Right ventricle myocardium superior (tissue), 1 donor: ENCODE results near the gene KCNAB1. TPM values are rescaled to one million over a fixed set of nuclear protein-coding genes. Genes with fewer than 3 reads are reported as not detected.
A peak's percentile ranks its signal among the peaks of the same experiment; 100 is the strongest.

ENCODE experiments used
- ATAC-seq: fragments of 200-7000 bp; cut with Tn5 transposase; one replicate; pipeline ENCODE4 v1.9.1; 2020; ENCODE audit warnings: mild to moderate bottlenecking; ENCODE audit not compliant: poor library complexity
- DNase-seq: peaks from one replicate; pipeline ENCODE4 v3.0.0-alpha.2; 2020
- intact Hi-C: fragments of 100-400 bp; cut with DNase I; formaldehyde crosslinking; loops from one replicate; pipeline ENCODE4 v1.11.2; 2022
- total RNA-seq: library from RNA; stranded (reverse); fragmentation: NEBNext Ultra II Directional; extraction: Animal tissue kit (Norgen Biotek cat#: 25700); gene quantifications from one replicate; pipeline ENCODE4 v1.2.1, GENCODE V29; 2021
- donor health status: DM: no; HTN: yes; CAD: no; lungs with severe emphysema.

Gene KCNAB1
- total RNA-seq, 1 donor from 2014 or later = 3.0 TPM

DNA sequence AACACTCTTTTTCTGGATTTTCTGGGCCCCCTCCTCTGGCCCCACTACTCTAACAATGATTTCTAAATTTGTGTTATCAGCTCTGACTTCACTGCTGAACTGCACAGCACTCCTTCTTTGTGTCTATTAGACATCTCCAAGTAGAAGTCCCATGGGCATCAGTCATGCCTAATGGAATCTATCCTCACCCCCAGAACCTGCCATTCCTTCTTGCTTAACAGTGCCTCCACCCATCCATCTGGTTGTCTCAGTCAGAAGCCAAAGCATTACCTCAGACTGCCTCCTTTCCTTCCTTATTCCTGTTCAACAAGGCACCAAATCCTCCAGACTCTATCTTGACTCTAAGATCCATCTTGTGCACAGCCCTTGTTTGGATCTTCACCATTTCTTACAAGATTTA lies 398.3 kb downstream of the KCNAB1 start:
- intact Hi-C loops = no loop called here
- ATAC-seq = peak; percentile 80
- no peak for DNase-seq

DNA sequence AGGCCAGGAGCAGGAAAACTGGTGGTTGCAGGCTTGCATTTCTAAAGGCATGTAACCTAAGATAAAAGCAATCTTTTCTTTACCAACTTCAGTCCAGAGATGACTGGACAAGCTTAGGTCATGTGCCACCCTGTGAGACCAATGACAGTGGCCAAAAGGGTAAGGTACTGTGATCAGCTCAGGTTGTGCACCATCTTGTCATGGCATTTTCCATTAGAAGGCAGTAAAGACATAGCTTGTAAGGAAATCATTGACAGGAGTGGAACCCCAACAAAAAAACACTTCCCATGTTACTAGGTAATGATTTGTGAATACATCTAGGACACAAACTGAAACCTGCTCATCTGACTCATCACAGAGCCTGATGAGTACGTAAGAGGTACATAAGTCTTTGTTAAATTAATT lies 399.4 kb downstream of the KCNAB1 start:
- DNase-seq = no peak
- intact Hi-C loops = no loop called here
- ATAC-seq = no peak

DNA sequence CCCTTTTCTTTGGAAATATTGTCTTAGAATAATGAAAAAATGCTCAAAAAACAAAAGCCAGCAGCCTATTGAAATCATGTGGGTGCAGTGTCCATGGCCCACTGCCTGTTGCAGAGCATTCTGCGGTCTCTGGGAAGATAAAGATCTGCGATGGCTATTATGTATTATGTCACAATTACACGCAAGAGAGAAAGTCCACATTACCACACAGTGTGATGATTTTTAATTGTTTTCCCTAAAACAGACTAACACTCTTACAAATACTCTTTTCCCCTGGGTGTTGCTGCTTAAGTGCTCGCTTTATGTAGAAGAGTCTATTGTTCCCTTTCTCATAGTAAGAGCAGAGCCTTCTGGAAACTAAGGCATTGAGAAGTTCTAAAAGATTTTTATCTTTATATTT lies 402.3 kb downstream of the KCNAB1 start:
- intact Hi-C loops = no loop called here
- ATAC-seq (no peak), DNase-seq (no peak)

DNA sequence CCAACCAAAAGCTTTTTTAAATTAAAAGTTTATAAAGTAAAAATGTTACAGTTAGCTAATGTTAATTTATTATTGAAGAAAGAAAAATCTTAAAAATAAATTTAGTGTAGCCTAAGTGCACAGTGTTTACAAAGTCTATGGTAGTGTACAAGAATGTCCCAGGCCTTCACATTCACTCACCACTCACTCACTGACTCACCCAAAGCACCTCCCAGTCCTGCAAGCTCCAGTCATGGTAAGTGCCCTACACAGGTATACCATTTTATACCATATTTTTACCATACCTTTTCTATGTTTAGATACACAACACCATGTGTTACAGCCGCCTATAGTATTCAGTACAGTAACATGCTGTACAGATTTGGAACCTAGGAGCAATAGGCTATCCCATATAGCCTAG lies 405.4 kb downstream of the KCNAB1 start:
- ATAC-seq (no peak), DNase-seq (no peak)
- intact Hi-C loops = no loop called here

DNA sequence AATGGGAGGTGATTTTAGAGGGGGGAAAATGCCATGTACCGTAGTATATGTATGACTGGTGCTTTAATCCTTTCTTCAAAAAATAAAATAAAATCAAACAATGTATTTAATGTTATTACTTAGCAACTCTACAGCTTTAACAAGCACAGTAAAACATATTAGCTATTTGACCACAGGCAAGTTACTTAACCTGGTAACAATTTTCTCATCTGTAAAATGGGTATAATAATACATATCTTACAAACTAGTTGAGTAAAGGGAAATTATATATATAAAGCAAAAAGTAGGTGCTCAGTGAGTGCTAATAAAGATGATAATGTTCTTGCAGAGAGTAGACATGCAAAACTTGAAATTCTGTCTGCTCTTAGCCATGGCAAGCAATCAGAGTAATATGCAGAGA lies 406.7 kb downstream of the KCNAB1 start:
- intact Hi-C loops = no loop called here
- ATAC-seq (no peak), DNase-seq (no peak)

DNA sequence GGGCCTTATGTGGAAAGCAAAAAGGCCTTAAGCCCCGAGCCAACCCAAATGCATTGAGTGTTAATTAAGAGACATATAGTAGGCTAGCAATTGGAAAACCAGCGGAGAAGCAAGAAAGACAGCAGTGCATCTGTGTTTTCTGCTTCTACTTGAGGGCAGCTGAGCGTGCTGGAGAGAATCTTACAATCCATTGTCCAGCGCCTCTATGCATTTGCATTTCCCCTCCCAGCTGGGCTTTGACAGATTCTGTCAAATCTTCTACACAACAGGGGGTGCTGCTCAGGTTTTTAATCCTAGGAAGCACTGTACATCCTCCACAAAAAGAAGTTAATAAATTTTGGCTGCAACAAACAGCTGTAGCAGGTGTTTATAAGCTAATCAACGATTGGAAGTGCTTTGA lies 410.6 kb downstream of the KCNAB1 start:
- DNase-seq = no peak
- no peak for ATAC-seq
- intact Hi-C loops = no loop called here

DNA sequence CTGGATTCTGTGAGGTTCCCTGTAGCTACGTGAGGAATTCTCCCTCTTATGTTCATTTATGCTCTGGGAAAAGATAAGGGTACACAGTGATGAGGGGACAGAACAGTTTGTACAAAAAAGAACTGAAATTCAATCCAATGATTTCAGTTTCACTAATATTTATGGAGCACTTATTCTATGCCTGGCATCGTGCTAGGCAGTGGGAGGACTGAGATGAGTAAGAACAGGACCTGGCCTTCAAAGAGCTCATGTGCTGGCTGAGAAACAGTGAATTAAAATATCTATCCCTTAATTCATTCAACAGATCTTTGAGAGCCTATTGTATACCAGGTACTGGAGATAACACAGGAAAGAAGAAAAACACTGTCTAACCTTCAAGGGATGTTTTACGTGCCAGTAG lies 412.4 kb downstream of the KCNAB1 start:
- intact Hi-C loops = no loop called here
- no peak for ATAC-seq

DNA sequence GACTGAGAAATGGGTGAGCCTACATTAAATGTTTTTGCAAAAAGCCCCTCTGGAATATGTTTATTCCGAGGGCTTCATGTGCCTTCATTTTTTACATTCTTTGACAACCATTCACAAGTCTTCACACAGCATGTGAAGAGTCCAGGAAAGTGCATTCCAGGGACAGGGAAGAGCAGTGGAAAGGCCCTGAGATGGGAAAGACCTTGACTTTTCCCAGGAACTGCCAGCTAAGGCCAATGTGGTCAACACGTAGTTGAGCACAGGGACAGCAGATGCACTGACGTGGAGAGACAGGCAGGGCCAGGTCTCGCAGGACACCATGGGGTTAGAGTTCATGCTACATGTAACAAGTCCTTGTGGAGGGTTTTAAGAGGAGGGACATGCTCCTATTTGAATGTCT lies 412.8 kb downstream of the KCNAB1 start:
- intact Hi-C loops = no loop called here
- ATAC-seq = no peak
- DNase-seq = no peak

More for the DNA sequence above, 412.4 kb downstream of the KCNAB1 start:
- no peak for DNase-seq

DNA sequence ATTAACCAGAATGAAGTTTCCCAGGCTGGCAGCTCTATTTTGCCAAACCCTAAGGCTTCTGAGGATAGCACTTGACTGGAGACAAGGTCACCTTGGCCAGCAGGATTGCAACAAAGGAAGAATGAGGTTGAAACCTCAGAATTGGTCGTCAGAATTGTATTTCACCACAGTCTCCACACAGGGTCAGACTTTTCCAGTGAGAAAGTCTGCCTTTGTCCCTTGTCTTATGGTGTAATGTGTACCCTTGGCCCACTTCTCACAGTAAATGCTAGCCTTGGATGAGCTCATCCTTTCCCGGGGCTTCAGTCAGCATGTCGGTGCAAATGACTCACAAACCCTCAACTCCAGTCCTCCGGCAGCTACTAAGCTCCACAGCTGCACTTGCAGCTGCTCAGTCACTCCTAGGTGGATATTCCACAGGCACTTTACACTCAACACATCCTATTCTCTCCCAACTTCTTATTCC lies 414.8 kb downstream of the KCNAB1 start:
- peak; percentile 61 for DNase-seq
- intact Hi-C loops = loop anchor here (5.0 kb wide), 1 partner anchor 557 kb away; no protein-coding TSS in a partner anchor

DNA sequence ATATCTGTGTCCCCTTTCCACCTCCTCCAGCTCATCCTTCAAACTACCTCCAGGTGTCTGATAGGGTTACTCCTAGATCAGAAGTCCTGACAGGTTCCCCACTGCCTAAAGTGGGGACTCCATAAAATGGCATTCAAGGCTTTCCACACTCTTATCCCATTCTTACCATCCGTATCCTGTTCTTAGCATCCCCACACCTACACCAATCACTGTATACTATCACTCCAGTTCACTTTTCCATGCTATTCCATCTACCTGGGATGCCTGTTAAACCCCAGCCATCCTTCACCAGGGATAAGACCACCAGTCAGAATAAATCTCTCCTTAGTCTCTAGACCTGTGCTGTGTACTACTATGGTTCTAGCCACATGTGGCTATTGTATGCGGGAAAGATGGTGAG lies 415.4 kb downstream of the KCNAB1 start:
- intact Hi-C loops = loop anchor here (5.0 kb wide), 1 partner anchor 557 kb away; no protein-coding TSS in a partner anchor
- DNase-seq (no peak), ATAC-seq (no peak)

More for the DNA sequence above, 414.8 kb downstream of the KCNAB1 start:
- peak; percentile 86 for ATAC-seq

DNA sequence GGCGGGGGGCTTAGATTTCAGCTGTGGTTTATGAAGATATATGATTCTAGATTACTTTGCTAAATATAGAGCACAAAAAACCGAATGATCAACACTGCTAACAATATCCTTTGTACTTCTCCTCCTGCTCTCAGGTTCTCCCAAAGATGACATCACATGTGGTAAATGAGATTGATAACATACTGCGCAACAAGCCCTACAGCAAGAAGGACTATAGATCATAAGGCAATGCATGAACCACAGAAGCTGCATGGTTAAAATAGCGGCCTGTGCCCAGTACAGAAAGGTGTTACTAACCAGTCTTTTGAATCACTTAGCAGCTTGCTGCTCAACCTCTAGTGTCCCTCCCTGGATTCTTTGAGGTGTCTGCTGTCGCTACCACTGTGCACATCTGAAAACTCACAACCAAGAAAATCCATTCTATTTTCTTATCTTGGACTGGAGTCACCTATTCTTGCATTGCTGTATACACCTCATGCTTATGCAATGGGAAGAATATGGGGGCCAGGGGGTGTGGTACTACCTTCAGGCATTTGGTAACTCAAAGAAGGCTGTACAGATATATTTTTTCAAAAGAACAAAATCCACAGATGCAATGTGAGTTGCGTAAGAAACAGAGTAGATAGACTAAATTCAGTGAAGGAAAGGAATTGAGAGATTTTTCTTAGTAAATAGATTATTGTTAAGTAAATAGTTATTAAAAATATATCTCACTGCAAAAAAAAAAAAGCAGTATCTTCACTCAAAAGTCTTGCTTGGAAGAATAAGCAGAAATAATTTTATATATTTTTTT lies 416.3 kb downstream of the KCNAB1 start:
- intact Hi-C loops = loop anchor here (5.0 kb wide), 1 partner anchor 556 kb away; no protein-coding TSS in a partner anchor
- DNase-seq = no peak
- no peak for ATAC-seq

DNA sequence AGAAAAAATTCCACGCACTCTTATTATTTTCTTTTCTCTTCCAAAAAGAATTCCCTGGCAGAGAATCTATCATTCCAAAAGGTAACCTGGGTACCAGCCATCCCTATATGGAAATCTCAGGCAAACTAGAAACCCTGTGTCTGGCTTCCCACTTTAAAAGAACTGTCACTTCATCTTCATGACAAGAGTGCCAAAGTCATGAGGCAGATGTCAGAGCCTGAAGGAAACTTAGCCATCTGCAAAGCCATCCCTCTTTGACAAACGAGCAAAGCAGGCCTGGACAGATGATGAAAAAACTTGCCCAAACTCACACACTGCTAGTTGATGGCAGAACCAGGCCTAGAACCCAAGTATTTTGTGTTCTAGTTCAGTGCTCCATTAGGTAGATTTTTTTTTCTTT lies 418.7 kb downstream of the KCNAB1 start:
- ATAC-seq (no peak), DNase-seq (no peak)
- intact Hi-C loops = loop anchor here (5.0 kb wide), 1 partner anchor 553 kb away; no protein-coding TSS in a partner anchor

DNA sequence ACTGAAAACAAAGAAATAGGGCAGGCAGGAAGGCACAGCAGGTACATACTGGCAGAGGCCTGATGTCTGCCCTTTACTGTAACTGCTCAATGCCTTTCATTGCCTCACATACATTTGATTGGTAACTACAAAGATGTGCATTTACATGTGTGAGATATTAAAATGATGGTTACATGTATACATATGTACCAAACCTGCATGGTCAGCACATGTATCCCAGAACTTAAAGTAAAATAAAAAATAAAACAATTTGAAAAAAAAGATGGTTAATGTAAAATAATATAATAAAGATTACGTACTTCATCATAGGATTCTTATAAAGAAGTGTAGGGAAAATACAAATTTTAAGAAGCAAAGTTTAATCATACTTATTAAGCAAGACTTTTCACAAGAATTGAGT lies 419.4 kb downstream of the KCNAB1 start:
- intact Hi-C loops = loop anchor here (5.0 kb wide), 1 partner anchor 552 kb away; no protein-coding TSS in a partner anchor
- DNase-seq (no peak), ATAC-seq (no peak)

DNA sequence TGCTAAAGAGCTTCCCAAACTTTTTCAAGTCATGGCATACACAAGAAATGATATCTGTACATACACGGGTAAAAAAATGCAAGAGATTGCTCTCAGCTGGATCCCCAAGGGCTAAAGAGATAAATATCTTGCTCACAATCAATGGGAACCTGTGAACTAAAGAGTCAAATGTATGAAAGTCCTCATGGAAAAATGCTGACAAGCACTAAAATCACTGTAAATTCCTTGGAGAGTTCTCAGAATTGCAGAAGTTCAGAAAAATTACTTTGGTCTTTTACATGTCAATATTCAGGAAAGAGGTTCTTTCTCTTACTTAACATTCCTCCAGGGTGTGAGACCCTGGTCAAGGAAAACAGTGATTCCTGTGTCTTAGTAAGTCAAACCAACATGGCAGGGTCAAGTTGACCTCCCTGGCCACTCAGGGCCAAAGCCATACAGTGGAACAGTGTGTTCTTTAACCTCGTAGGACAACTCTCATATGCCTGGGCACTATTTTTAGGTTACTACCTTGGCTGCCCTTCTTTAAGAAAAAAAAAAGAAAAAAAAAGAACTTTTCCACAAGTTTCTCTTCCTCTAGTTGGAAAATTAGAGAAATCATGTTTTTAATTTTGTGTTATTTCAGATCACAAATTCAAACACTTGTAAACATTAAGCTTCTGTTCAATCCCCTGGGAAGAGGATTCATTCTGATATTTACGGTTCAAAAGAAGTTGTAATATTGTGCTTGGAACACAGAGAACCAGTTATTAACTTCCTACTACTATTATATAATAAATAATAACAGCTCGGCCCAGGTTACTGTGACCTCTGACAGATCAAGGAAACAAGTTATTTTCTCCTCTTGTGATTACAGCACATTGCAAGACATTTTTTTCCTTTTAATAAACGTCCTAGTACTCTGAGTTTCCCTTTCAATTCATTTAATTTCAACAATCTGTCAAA lies 422.0 kb downstream of the KCNAB1 start:
- DNase-seq (no peak), ATAC-seq (peak; percentile 81)
- intact Hi-C loops = no loop called here

DNA sequence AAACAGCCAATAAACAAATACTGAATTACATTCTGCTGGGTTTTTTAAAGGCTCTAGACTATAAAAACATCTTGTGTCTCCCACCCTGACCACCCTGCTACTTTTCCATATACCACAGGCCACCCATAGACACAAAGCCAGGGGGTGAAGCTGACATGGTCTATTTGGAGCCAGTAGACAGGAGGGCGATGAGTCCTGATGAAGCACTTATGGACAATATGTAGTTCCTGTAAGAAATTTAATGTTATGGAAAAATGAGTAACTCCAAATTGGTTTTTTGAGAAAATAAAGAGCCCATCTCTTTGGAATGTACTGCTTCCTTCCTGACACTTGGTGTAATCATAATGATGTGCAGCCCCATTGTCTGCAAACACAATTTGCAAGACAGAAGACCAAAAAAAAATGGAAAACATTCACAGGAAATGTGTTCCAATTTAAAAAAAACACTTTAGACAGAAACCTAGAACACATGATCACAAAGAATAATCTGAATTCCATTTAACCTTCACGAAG lies 422.7 kb downstream of the KCNAB1 start:
- intact Hi-C loops = no loop called here
- no peak for DNase-seq
- no peak for ATAC-seq

DNA sequence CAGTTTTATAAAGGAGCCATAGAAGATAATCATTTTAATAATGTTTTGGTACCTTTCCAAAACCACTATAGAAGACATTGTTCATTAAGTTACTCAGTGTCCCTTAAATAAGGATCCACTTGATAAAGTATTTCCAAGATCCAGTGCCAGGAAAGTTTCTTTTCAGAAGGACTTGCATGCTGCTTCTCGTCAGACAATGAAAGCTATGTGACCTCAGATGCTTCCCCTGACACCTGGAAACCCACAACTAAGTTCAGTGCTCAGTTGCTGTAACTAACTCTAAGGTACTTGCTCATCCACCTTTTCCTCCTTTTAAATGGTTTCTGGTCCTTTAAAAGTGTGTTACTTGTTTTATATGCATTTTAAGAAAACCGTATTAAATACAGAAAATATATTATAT lies 427.3 kb downstream of the KCNAB1 start:
- intact Hi-C loops = loop anchor here (5.0 kb wide), 1 partner anchor 125 kb away; the partner anchor contains the start of gene TIPARP
- peak; percentile 81 for ATAC-seq
- DNase-seq = no peak

DNA sequence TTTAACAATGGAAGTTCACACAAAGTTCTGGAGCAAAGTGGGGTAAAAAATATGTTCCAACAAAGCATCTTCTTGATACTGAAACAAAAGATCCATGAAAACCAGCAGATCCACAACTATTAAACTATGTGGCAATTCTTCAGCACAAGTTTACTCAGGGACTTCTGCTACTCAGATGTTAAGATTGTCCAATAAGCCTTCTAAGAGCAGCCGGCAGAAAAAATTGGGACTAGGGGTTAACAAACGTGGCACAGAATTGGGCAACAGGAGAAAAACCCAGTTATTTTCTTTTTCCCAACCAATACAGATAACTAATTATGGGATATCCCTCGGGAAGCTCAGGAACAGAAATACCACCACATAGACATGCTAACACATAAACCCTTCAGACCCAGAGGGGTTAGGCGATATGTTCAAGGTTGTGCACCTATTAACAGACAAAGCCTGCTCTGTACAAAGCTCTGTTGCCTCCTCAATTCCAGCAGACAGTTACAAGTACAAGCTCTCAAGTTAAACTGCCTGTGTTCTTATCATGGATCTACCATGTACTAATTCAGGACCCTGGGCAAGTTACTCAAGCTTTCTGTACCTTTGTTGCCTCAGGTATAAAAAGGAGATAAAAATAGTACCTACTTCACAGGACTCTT lies 427.8 kb downstream of the KCNAB1 start:
- DNase-seq (no peak), ATAC-seq (peak; percentile 62)
- intact Hi-C loops = loop anchor here (5.0 kb wide), 1 partner anchor 124 kb away; the partner anchor contains the start of gene TIPARP

DNA sequence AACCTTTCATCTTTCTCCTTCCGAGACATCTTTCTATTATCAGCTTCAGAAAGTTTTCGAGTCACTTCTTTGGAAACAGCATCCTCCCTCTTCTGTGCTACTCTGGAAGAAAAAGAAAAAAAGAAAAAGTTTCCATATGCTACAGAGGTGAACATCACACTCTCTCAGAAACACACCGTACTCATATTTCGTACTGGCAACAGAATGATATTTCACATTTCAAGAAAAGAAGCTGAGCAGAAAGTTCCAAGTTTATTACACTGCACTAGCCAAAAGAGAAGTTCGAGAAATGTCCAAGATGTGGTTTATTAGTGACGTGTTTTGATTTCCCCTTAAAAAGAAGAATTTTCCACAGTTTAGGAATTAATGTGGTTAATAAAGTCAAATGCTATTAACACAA lies 428.5 kb downstream of the KCNAB1 start:
- intact Hi-C loops = loop anchor here (5.0 kb wide), 1 partner anchor 123 kb away; the partner anchor contains the start of gene TIPARP
- DNase-seq (no peak), ATAC-seq (no peak)
